HTR-8/SVneo (cell line): Measurements from ENCODE around the gene INO80D.
"Not testable (repeated sequence)": the region's sequence is repeated elsewhere in the genome, so short reads cannot be mapped to it uniquely, and the experiment has no call there.

Experiments used
- DNase-seq: peaks from one replicate; pipeline ENCODE4 v3.0.0; 2011; ENCODE audit warnings: low spot score, mixed read lengths; ENCODE audit not compliant: insufficient read length
- FAIRE-seq: peaks from 2 replicates; lab custom pipeline; 2011; peaks lifted over from hg19 to GRCh38; lab: Jason Lieb, UNC

INO80D gene

GRCh38 chr2:206035393-206035792 lies 50.6 kb downstream of the INO80D start:
- not testable (repeated sequence) for DNase-seq, FAIRE-seq

- FAIRE-seq, DNase-seq: not testable (repeated sequence)
Measured at GRCh38 chr2:206033452-206033851, 52.5 kb downstream of the INO80D start.

GRCh38 chr2:206031950-206032567 lies 53.9 kb downstream of the INO80D start:
- FAIRE-seq (no peak), DNase-seq (no peak)

DNA sequence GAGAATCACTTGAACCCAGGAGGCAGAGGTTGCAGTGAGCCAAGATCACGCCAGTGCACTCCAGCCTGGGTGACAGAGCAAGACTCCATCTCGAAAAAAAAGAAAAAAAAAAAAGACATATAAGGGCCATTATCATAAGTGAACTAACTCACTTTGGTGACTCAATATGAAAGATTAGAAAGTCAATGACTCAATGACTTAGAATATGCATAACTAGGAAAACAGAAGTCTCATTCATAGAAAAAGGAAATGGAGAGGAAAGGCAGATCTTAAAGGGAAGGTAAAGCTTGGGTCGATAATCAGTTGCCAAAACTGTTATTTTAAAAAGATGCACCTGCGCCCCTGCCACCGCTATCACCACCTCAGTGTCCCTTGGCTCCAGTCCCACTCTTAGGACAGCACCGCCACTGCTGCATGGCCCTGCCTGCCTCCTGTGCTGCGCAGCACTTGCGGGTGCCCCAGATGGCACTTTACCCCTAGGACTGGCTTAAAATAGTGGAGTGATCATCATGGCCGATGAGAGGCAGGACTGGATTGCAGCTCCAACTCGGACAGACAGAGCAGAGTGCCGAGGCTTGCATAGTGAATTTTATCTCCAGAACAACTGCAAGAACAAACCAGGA lies 54.7 kb downstream of the INO80D start:
- DNase-seq, result no peak
- no peak for FAIRE-seq

DNA sequence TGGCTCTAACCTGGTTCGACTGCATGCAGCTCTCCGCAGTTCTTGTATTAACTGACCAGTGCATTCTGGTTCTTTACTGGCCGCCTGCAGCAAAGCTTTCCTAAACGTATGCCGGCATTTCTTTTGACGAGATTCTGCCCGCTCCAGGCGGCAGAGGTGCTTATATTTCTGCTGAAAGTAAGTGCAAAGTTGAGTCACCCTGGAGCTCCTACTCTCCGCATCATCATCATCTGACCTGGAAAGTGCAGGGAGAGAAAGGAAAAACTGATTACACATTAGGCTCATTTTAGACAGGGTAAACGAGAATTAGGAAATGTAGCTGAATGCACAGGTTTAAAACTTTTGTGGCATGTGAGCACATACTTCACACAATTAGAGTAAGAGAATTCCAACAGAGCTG lies 57.9 kb downstream of the INO80D start:
- FAIRE-seq (no peak), DNase-seq (no peak)

- no peak for DNase-seq
Measured at GRCh38 chr2:206023183-206023582, 62.8 kb downstream of the INO80D start.

DNA sequence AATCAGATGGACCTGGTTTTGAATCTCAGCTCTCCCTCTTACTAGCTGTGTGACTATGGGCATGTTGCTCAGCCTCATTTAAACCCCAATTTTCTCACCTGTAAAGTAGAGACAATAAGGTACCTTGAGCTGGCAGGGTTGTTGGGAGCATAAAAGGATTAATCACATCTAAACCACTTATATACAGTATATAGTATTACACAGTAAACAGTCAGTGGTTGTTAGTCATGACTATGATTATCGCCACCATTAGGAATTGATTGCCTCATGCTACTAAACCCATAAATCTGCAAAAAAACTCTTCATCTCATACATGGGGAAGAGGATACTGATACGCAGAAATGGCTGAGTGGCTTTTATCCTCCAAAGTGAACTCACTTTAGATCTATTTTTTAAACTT lies 65.8 kb downstream of the INO80D start:
- FAIRE-seq (no peak), DNase-seq (no peak)

More at GRCh38 chr2:206023183-206023582, 62.8 kb downstream of the INO80D start:
- no peak for FAIRE-seq

GRCh38 chr2:206015746-206016145 lies 70.2 kb downstream of the INO80D start:
- DNase-seq, FAIRE-seq: not testable (repeated sequence)

DNA sequence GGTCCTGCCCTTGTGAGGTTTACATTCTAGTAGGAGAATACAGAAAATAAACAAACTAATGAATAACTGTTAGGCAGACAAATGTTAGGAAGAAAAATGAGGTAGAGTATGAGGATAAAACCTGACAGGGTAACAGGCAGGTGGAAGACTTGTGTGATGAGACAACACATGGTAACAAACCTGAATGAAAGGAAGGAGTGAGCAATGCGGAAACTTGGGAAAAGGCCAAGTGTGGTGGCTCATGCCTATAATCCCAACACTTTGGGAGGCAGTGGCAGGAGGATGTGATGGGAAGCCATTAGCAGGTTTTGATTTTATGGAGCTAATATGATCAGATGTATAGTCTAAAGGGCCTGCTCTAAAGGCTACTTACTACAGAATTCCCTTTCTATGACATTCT lies 74.2 kb downstream of the INO80D start:
- FAIRE-seq (no peak), DNase-seq (no peak)

- DNase-seq (no peak), FAIRE-seq (no peak)
Measured at GRCh38 chr2:206011018-206011614, 74.9 kb downstream of the INO80D start.

DNA sequence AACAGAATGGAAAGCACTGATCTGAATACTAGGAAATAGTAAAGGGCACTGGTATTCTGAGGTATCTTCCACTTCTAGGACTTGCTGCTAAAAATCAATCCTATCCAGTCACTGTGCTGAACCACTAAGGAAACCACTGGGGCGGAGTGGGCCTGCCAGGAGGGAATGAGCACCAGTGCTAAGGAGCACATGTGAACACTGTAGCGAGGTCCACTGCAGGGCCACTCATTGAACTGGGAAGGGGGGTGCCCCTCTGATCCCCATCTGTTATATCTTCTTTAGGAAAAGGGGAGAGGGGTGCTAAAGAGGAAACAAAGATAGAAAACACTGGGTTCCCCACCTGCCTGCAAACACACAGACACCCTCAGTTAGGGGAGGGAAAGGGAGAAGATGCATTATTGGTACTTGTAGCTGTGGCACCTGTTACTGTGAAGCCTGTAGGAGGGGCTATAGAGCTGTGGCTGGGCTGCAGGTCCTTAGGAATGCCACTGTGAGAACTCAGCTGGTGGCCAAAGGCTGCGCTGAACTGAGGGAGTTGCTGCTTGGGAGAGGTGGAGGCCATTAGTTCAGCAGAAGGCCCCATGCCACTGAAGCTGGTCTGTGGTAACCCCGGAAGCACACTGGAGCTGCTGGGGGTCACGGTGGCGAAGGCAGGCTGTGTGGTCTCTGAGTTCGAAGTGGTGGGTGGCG lies 81.8 kb downstream of the INO80D start:
- peak; percentile 7 for DNase-seq
- no peak for FAIRE-seq

- FAIRE-seq (no peak), DNase-seq (no peak)
Measured at GRCh38 chr2:206002440-206002839, 83.5 kb downstream of the INO80D start.

DNA sequence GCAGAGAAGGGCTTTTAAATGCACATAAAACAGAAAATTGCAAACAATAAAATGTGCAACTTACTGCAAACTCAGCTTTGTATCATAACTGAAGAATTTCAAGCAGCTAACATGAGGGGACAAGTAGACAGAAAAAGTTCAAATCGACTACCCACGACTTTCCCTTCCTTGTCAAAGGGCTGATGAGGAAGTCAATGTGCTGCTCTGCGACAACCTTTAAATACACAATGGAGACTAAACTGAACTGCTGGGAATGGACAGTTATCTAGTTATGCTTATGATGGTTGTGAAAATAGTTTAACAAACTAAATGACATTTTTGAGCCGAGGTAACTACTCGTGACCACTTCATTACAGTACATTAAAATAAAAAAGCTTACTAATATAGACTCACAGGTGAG lies 84.1 kb downstream of the INO80D start:
- FAIRE-seq (no peak), DNase-seq (no peak)

DNA sequence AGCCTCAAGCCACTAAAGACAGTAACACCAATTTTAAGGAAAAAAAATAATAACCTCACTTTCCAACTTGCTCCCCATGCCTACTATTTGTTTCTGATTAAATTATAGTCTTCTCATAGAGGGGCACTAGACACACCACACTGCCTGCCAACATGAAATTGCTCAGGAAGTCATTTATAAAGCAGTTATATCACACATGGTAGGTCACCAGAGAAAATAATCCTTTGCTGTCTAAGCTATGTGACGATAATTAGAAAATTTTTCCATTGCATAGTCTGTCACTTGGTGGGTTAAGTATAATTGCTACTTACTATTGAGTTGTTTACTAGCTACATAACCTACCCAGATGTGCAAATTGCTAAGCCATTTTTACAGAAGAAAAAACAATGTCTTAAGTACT lies 85.2 kb downstream of the INO80D start:
- FAIRE-seq, result no peak
- no peak for DNase-seq

DNA sequence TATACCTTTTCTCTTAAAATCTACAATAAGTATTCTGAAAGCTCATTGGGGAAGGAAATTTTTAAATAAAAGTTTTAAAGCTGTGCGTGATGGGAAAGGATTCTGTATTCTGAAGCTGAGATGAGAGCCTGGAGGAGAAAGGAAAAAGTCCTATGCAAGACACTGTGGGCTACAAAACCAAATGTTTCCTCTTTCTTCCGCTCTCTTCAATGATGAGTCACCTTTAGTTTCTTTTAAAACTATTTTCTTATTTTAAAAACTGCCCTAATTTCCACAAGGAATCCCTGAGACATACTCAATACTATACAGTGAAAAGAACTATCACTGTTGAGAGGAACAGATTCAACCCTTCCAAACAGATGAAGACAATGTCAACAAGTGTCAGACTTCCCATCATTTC lies 87.4 kb downstream of the INO80D start:
- FAIRE-seq, result no peak

DNA sequence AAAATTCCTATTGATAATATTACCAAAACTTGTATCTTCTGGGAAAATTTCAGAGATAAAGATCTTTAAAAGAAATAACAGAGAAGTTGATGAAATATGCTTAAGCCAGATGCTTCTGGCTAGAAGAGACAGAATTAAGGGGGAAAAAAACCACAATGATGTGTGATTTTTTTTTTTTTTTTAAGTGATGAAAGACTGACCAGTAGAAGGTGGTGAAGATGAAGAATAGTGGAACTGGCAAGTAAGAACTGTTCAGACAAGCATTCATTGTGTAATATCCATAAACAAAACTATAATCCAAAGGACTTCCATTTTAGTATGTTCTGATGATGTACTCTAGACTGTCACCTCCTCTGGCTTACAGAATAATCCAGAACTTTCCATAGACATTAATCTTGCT lies 89.8 kb downstream of the INO80D start:
- DNase-seq, result no peak
- no peak for FAIRE-seq

More for the DNA sequence above, 87.4 kb downstream of the INO80D start:
- DNase-seq, result no peak

GRCh38 chr2:205995260-205995659 lies 90.7 kb downstream of the INO80D start:
- DNase-seq (no peak), FAIRE-seq (no peak)

DNA sequence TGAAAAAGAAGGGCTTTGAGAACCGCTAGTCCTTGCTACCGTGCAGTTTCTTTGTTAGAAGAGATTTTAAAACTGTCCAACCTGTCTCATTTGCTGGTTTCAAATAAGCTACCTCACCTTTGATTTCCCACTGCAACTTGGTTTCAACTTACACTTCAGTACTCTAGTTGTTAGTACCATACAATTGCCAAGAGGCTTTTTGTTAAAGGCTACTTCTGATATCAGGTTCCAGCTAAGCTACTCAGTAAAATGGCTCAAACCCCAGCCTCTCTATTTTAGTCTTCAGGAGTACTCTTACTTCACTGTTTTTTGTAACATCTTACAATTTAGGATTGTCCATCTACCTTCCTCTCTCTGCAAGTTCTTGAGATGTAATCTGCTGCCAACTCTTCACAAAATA lies 91.6 kb downstream of the INO80D start:
- DNase-seq, result no peak
- FAIRE-seq, result no peak

DNA sequence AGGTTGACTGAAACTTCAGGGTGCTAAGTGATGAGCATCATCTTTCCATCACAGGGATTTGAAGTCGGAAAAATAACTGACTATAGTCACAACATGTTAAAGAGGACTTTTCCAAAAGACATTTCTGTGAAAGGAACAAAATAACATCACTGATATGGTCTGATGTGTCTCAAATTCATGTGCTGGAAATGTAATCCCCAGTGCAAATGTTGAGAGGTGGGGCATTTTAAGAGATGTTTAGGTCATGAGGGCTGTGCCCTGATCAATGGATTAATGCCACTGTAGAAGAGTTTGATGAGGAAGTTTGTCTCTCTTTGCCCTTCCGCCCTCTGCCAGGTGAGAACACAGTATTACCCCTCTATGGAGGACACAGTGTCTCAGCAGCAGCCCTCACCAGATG lies 95.9 kb downstream of the INO80D start:
- FAIRE-seq, result no peak
- DNase-seq, result no peak

GRCh38 chr2:205989271-205990071 lies 96.5 kb downstream of the INO80D start:
- FAIRE-seq (no peak), DNase-seq (no peak)
